Measurements from ENCODE around the gene ALMS1. TPM values are rescaled to one million over a fixed set of nuclear protein-coding genes. Genes with fewer than 3 reads are reported as not detected.

Gene ALMS1, protein sequence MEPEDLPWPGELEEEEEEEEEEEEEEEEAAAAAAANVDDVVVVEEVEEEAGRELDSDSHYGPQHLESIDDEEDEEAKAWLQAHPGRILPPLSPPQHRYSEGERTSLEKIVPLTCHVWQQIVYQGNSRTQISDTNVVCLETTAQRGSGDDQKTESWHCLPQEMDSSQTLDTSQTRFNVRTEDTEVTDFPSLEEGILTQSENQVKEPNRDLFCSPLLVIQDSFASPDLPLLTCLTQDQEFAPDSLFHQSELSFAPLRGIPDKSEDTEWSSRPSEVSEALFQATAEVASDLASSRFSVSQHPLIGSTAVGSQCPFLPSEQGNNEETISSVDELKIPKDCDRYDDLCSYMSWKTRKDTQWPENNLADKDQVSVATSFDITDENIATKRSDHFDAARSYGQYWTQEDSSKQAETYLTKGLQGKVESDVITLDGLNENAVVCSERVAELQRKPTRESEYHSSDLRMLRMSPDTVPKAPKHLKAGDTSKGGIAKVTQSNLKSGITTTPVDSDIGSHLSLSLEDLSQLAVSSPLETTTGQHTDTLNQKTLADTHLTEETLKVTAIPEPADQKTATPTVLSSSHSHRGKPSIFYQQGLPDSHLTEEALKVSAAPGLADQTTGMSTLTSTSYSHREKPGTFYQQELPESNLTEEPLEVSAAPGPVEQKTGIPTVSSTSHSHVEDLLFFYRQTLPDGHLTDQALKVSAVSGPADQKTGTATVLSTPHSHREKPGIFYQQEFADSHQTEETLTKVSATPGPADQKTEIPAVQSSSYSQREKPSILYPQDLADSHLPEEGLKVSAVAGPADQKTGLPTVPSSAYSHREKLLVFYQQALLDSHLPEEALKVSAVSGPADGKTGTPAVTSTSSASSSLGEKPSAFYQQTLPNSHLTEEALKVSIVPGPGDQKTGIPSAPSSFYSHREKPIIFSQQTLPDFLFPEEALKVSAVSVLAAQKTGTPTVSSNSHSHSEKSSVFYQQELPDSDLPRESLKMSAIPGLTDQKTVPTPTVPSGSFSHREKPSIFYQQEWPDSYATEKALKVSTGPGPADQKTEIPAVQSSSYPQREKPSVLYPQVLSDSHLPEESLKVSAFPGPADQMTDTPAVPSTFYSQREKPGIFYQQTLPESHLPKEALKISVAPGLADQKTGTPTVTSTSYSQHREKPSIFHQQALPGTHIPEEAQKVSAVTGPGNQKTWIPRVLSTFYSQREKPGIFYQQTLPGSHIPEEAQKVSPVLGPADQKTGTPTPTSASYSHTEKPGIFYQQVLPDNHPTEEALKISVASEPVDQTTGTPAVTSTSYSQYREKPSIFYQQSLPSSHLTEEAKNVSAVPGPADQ (N-terminal part only)
- total RNA-seq, result 18.0 and 23.3 TPM in 2 replicates

DNA sequence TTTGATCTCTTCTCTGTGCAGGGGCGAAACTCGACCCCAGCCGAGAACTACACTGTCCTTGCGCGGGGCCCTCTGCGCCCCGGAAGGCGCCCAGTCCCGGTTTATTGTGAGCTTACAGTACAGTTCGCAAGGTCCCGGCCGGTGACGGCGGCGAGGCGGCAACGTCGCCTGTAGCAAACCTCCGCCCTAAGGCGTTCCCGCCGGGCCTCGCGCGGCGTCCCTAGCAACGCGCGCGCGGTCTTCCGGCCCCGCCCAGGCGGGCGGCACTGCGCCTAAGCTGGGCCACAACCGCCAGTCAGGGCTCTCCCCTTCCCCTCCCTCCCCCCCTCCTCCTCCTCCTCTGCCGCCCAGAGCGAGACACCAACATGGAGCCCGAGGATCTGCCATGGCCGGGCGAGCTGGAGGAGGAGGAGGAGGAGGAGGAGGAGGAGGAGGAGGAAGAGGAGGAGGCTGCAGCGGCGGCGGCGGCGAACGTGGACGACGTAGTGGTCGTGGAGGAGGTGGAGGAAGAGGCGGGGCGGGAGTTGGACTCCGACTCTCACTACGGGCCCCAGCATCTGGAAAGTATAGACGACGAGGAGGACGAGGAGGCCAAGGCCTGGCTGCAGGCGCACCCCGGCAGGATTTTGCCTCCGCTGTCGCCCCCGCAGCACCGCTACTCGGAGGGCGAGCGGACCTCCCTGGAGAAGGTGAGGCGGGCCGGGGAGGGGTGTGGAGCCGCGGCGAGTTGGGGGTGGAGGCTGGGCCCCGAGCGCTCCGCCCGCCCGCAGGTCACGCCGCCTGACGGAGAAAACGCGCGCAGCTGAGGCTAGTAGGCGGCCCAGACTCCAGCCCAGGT, at the start of gene ALMS1:
ALMS1 (plus strand) TSS at position 333 of the 838 bp plus-strand sequence; CDS start at position 366, 33 bp downstream.

DNA sequence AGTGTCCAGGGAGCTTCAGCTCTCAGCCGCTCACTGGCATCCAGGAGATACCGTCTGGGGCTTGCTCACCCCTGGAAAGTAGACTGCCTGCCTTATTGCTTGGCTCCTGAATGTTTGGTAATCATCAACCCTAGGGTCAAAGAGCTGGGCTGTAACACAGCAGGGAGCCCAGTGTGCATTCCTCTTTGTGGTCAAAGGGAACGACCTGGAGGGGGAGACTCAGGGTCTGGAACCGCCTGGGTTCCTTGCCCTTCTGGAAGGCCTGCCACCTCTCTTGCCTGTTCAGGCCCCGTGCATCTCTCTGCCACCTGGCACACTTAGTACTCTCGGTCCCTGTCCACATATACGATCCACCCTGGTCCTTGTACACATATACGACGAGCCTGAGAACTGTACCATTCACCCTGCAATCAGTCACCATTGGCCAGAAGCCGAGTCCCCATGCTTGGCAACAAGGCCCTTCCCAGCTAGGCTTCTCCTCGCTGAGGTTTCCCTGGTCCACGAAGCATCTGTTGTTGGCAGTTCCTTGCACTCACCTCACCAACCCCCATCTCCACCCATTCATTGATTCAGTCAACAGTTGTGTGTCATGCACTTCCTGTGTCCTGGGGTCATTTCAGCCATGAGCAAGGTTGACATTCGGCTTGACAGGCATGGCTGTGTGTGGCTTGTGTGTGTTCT, 256.8 kb downstream of the ALMS1 start, which contains the start of gene NAT8:
NAT8 (minus strand) TSS at position 85 of the 681 bp plus-strand sequence. CDS start 794 bp downstream, outside the sequence.

Other genes starting within 250 kb of the ALMS1 start
- not detected in 2 replicates for gene NOTO, start 183.3 kb upstream of the ALMS1 start, total RNA-seq
- gene SMYD5, start 171.6 kb upstream of the ALMS1 start, total RNA-seq, result 16.1 and 23.0 TPM in 2 replicates
- 14.5 and 21.0 TPM in 2 replicates for gene PRADC1, start 152.6 kb upstream of the ALMS1 start, total RNA-seq
- 486 and 504 TPM in 2 replicates for gene CCT7, start 151.5 kb upstream of the ALMS1 start, total RNA-seq
- gene FBXO41, start 101.4 kb upstream of the ALMS1 start, total RNA-seq, result 0.66 and 1.7 TPM in 2 replicates
- gene EGR4, start 92.3 kb upstream of the ALMS1 start, total RNA-seq, result not detected in 2 replicates